Osteoblast (primary cell): Measurements from ENCODE around the gene MTHFD1L. TPM values are rescaled to one million over a fixed set of nuclear protein-coding genes. Genes with fewer than 3 reads are reported as not detected.

Experiments
- DNase-seq: peaks from one replicate; pipeline ENCODE4 v3.0.0; 2011; ENCODE audit warnings: low spot score, mixed read lengths; ENCODE audit not compliant: insufficient read length; ENCODE audit errors: missing footprints
- H2AFZ ChIP-seq: 2 replicates; pipeline ENCODE4 v1.6.0; 2011; ENCODE audit warnings: mild to moderate bottlenecking, low read length
- H3K27ac ChIP-seq: 2 replicates; pipeline ENCODE4 v1.5.1; 2011; ENCODE audit warnings: mild to moderate bottlenecking, low read depth, low read length, moderate library complexity
- H3K27me3 ChIP-seq: 2 replicates; pipeline ENCODE4 v1.6.0; 2012; ENCODE audit warnings: mild to moderate bottlenecking, control low read depth, inconsistent platforms, low read length, moderate library complexity; ENCODE audit not compliant: insufficient read depth
- H3K36me3 ChIP-seq: 2 replicates; pipeline ENCODE4 v1.5.1; 2011; ENCODE audit warnings: mild to moderate bottlenecking, low read length, control low read depth, moderate library complexity; ENCODE audit not compliant: insufficient read depth
- H3K4me1 ChIP-seq: 2 replicates; pipeline ENCODE4 v1.5.1; 2011; ENCODE audit warnings: mild to moderate bottlenecking, low read length, control low read depth, moderate library complexity; ENCODE audit not compliant: insufficient read depth
- H3K4me2 ChIP-seq: 2 replicates; pipeline ENCODE4 v1.6.0; 2011; ENCODE audit warnings: mild to moderate bottlenecking, low read length; ENCODE audit not compliant: insufficient read depth
- H3K4me3 ChIP-seq: fragments of 200-600 bp; sonication (generic); 3 replicates; pipeline ENCODE4 v1.5.1; 2012; ENCODE audit warnings: mild to moderate bottlenecking, low read length, inconsistent platforms; ENCODE audit not compliant: insufficient read depth
- H3K79me2 ChIP-seq: 2 replicates; pipeline ENCODE4 v1.6.0; 2012; ENCODE audit warnings: mild to moderate bottlenecking, low read length, control low read depth, inconsistent platforms; ENCODE audit not compliant: insufficient read depth
- H3K9me3 ChIP-seq: 2 replicates; pipeline ENCODE4 v1.5.1; 2011; ENCODE audit warnings: low read depth, low read length, control low read depth
- H4K20me1 ChIP-seq: 2 replicates; pipeline ENCODE4 v1.6.0; 2012; ENCODE audit warnings: mild to moderate bottlenecking, low read length, control low read depth; ENCODE audit not compliant: insufficient read depth
- CTCF ChIP-seq: IDR thresholded peaks from 2 replicates; pipeline ENCODE4 v1.5.1; 2011; ENCODE audit warnings: mild to moderate bottlenecking, low read depth, low read length, moderate library complexity; ENCODE audit errors: extremely low read depth
- total RNA-seq: library from RNA; depleted of rRNA; stranded (reverse); fragments of >200 nt; gene quantifications from 2 replicates; pipeline ENCODE4 v1.2.3, GENCODE V29; 2012

Gene MTHFD1L
- total RNA-seq, 1 donor, result 56.8 TPM

GRCh38 chr6:150953851-150954250 is 88.3 kb downstream of the MTHFD1L start:
- H3K36me3 ChIP-seq, result peaks cover 59% of the 10 kb centered on the region
- no peaks in the 10 kb centered on the region for H3K4me1 ChIP-seq
- no peaks in the 10 kb centered on the region for H3K9me3 ChIP-seq
- no peaks in the 10 kb centered on the region for H3K79me2 ChIP-seq
- no peak overlapping the region for H3K4me2 ChIP-seq
- no peaks in the 10 kb centered on the region for H4K20me1 ChIP-seq
- no peak for TF ChIP-seq CTCF
- no peak overlapping the region for H3K27ac ChIP-seq
- DNase-seq, result no peak
- H3K27me3 ChIP-seq, result no peaks in the 10 kb centered on the region
- no peak overlapping the region for H3K4me3 ChIP-seq
- H2AFZ ChIP-seq, result no peak overlapping the region

- Histone ChIP-seq H3K27ac (peak overlapping the region; percentile 4), H4K20me1 (no peaks in the 10 kb centered on the region), H3K4me2 (no peak overlapping the region), H3K79me2 (no peaks in the 10 kb centered on the region), H3K9me3 (no peaks in the 10 kb centered on the region), H3K4me3 (no peak overlapping the region), H3K27me3 (no peaks in the 10 kb centered on the region), H3K36me3 (peaks cover 52% of the 10 kb centered on the region), H2AFZ (no peak overlapping the region), H3K4me1 (no peaks in the 10 kb centered on the region)
- no peak for TF ChIP-seq CTCF
- no peak for DNase-seq
These were observed 93.7 kb downstream of the MTHFD1L start for GRCh38 chr6:150959166-150959565.

GRCh38 chr6:150962436-150962835 is 96.9 kb downstream of the MTHFD1L start:
- no peak for DNase-seq
- peaks cover 52% of the 10 kb centered on the region for H3K36me3 ChIP-seq

GRCh38 chr6:150964765-150965164 is 99.3 kb downstream of the MTHFD1L start:
- Histone ChIP-seq H3K4me3 (no peak overlapping the region), H3K4me2 (no peak overlapping the region), H3K27ac (no peak overlapping the region), H3K36me3 (peaks cover 59% of the 10 kb centered on the region), H4K20me1 (no peaks in the 10 kb centered on the region), H3K4me1 (no peaks in the 10 kb centered on the region), H3K27me3 (no peaks in the 10 kb centered on the region), H3K9me3 (no peaks in the 10 kb centered on the region), H3K79me2 (no peaks in the 10 kb centered on the region), H2AFZ (no peak overlapping the region)
- no peak for DNase-seq
- TF ChIP-seq CTCF, result no peak

More at GRCh38 chr6:150962436-150962835, 96.9 kb downstream of the MTHFD1L start:
- H3K4me2 ChIP-seq, result no peak overlapping the region
- H2AFZ ChIP-seq, result no peak overlapping the region
- no peaks in the 10 kb centered on the region for H3K27me3 ChIP-seq
- TF ChIP-seq CTCF, result no peak
- H3K79me2 ChIP-seq, result no peaks in the 10 kb centered on the region
- H3K27ac ChIP-seq, result no peak overlapping the region
- no peaks in the 10 kb centered on the region for H3K9me3 ChIP-seq
- H3K4me1 ChIP-seq, result no peaks in the 10 kb centered on the region
- no peaks in the 10 kb centered on the region for H4K20me1 ChIP-seq
- no peak overlapping the region for H3K4me3 ChIP-seq
